HEK293T (cell line): Measurements from ENCODE around the gene ECI1.

Source experiments
- FOXK2 ChIP-seq: fragments of 450-650 bp; IDR thresholded peaks from 2 replicates; pipeline ENCODE4 v1.6.1; 2016; ENCODE audit warnings: mild to moderate bottlenecking
- ZNF384 ChIP-seq: fragments of 450-650 bp; IDR thresholded peaks from 2 replicates; pipeline ENCODE4 v1.6.1; 2016

DNA sequence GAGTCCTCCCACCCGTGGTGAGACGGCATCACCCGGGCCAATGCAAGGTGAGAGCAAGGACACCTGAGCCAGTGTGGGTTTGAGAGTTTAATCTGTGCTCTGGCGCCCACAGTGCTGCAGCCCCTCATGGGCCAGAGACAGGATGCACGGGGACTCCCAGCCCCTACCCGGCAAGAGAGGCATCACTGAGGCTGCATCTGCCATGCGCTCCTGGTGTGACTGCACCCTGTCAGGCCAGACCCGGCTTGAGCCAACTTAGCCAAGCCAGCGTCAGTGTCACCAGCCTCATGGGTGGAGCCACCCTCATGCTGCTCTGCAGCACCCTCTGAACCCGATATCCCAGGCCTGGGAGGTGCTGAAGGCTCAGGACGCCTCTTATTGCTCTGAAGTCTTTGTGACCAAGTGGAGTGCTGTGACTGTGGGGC, 39.5 kb downstream of the ECI1 start:
- TF ChIP-seq ZNF384 = no peak
- no peak for TF ChIP-seq FOXK2
